GM18517 (cell line): ENCODE measurements around the gene EEF1AKMT1.

Experiments
- ATAC-seq: cut with Tn5 transposase; IDR thresholded peaks from one replicate; pipeline ENCODE4 v1.9.1; 2021; ENCODE audit warnings: mild to moderate bottlenecking, moderate library complexity; ENCODE audit not compliant: unreplicated experiment

EEF1AKMT1 gene

DNA sequence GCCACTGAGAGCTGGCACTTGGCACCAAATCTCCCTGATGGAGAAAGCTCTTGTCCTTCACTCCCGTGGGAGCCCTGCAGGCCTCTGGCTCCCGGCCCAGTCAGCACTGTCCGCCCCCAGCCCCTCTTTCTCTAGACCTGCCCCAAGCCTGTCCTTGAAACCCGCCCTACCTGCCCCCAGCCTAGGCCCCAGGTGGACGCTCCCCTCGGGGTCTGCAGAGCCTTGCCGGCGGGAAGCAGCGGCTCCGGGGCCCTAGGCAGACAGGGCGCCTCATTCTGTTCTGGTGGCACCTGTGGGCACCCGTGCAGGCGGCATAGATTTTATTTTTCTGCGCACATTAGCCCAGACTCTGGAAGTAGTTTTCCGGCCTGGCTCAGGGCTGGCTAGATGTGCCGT lies 52.7 kb downstream of the EEF1AKMT1 start:
- ATAC-seq, result no peak

DNA sequence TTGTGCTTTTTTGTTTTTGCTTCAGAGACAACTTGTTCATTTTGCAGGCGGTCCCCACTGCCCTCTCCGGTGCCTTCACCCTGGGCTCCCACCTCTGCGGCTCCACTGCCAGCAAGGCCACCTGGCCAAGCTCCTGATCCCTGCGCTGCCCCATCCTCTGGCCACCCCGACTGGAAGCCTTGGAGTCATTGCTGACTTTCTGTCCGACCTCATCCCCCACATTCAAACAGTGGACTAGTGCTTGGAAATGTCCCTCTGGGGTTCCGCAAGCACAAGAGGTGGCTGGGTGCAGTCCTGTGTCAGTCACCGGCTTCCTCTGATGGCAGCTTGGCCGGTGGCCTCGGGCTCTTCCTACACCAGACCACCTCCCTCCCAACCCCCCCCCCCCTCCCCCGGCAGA lies 53.3 kb downstream of the EEF1AKMT1 start:
- ATAC-seq, result no peak

- ATAC-seq, result no peak
Measured at GRCh38 chr13:20719783-20720182, 54.0 kb downstream of the EEF1AKMT1 start.

GRCh38 chr13:20718958-20719566 lies 54.7 kb downstream of the EEF1AKMT1 start:
- ATAC-seq, result no peak

GRCh38 chr13:20717581-20718542 lies 55.9 kb downstream of the EEF1AKMT1 start:
- no peak for ATAC-seq

DNA sequence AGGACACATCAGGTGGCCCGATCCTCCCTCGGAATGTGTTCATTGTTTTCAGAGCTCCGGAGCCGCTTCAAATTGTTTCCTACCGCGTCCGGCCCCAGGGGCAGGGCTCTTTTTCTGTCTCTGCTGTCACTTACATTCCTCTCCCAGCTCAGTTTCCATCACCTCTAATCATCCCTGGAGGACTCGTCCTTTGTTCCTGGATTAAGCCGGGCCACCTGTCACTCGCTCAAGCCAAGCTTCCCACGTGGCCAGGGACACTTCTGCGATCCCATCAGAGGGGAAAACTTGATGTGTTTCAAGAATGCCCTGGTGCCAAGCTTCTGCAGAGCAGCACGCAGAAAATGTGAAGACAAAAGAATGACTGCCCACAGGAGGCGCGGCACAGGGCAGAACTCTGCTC lies 56.8 kb downstream of the EEF1AKMT1 start:
- ATAC-seq, result no peak

- no peak for ATAC-seq
Measured at GRCh38 chr13:20715330-20715712, 58.4 kb downstream of the EEF1AKMT1 start.

DNA sequence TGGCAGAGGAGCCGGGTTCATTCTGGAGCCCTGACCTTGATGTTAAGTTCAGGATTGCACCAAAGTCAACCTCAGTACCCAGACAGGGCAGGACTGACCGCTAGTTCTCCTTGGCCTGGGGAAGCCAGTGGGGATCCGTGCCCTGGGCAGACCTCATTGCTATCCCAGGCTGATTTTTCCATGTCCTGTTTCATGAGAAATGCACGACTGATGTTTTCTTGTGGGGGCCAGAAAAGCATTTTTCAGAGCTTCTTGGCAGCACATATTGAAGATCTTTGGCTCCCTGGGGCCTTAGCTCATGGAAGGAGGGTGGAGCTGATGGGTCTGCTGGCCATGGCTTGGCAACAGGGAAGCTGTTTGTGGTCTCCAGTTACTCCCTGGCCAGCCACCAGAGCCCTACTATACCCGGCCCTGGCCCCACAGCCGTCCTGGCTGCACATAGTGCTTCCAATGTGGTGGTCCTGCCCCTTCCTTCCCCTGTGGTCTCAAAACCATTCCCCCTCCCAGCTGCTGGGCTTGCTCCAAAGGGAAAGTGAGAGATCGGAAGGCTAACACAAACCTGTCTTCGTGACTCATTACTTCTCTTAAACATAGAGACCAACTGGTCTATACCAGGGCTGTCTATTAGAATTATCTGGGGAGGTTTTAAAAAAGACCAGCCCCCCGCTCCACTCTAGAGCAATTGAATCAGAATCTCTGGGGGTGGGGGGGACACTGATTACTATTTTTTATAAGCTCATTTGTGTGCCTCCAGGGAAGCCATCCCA lies 59.0 kb downstream of the EEF1AKMT1 start:
- ATAC-seq, result no peak

- ATAC-seq, result no peak
Measured at GRCh38 chr13:20714161-20714560, 59.6 kb downstream of the EEF1AKMT1 start.

DNA sequence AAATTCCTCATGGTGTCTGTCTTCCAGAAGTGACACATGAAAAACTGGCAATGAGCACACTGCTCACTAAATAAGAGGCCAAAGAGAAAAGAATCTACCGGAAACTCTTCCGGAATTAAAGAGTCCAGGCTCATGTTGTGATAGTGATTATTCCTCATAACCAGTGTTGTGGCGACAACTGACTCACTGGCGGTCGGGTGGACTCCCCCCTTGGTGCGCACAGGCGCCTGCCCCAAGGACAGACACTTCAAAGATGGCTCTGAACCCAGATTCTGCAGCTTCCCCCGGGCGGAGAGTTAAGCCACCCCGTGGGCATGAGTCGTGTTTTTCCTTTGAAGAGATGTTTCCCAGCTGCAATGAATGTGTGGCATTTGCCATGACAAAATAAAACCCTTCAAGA lies 60.0 kb downstream of the EEF1AKMT1 start:
- no peak for ATAC-seq

DNA sequence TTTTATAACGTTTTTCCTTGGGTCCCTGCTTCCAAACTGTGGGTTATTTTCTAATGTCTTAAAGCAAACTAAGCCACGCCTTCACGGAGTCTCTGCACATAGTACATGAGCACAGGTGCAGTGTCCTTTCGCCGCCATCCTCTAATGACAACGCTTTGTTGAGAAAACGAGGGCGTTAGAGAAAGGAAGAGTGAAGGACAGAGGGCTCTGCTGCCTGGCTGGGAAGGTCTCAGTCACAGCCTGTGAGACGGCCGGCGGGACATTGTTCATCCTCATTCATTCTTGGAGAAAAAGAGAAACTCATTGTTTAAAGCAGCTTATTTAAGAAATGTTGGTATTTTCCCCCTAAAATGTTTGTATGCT lies 60.8 kb downstream of the EEF1AKMT1 start:
- ATAC-seq, result no peak

DNA sequence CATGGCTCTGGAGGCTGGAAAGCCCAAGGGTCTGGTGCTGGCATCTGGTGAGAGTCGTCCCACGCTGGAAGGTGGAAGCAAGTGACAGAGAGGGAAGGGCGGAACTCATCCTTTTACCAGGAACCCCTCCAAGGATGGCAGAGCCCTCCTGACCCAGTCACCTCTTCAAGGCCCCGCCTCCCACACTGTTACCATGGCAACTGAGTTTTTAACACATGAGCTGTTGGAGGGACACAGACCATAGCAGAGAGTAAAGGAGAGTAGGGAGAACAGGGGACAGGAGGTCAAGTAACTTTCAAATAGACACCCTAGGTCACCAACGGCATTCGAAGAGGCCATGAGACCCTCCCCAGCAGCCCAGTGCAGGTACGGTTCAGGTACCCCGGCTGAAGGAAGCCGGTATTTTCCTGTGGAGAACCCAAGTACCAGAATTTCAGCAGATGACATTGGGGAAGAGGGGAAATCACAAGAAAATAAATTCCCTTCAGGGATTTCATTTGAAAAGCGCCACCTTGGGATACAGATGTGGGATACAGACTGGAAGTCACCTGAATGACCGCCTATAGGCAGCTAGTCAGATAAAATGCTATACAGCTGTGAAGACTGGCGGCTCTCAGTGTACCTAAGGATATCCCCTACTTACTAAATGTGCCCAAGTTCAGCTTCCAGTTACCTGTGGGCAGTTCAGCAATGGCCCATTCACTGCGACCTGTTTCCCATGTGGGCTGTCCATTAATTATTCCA lies 62.3 kb downstream of the EEF1AKMT1 start:
- ATAC-seq, result no peak

DNA sequence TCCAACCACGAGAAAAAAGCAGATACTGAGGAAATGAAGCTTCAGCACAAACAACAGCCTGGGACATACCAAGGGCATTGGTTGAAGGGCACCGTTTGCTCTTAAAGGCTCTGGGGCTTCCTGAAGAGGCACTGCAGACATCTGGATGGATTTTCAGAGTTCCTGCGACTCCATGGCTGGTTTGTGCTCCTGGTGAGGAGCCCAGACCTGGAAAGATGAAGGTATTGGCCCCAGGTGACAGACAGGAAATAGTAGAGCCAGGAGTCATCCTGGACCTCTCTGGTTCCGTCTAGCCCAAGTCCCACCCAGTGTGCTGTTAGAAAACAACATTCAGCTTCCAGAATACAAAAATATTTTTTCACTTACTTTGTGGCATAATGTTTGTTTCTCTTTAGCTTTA lies 64.0 kb downstream of the EEF1AKMT1 start:
- no peak for ATAC-seq

GRCh38 chr13:20709369-20709768 lies 64.4 kb downstream of the EEF1AKMT1 start:
- no peak for ATAC-seq

DNA sequence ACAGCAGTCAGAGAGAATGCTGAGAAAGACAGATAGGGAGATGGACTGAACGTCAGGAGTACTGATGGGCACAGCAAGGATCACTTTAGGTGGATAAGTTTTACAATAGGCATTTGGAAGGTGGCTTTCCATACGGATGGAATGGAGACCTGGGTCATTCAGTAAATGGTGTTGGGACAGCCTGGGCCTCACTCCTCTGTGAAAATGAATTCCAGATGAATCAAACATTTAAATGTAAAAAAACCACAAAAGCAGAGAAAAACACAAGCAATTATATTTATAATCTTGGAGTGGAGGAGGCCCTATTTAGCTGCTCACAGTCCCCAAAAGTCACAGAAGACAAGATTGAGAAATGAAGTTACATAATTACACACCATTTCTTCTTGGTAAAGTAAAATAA lies 65.5 kb downstream of the EEF1AKMT1 start:
- ATAC-seq, result no peak

DNA sequence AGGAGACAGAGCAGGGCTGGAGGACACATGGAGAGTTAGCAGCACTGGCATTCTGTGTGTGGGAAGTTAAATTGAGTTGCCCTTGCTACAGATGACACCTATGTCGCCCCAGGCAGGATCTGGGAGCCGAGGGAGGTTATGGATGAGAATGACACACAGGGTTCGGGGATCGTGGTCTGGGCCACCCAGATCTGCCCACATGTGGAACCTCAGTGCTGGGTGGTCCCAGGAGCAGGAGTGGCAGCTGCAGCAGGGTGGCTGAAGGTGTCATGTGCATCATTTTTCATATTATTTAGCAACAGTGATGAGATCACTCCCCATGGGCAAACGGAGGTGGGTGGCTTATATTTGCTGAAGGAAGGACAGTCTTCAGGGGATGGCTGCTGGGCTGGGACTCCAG lies 67.1 kb downstream of the EEF1AKMT1 start:
- ATAC-seq, result no peak

GRCh38 chr13:20704459-20705069 lies 69.2 kb downstream of the EEF1AKMT1 start:
- ATAC-seq, result no peak

- ATAC-seq, result peak; percentile 80
Measured at GRCh38 chr13:20703780-20704458, 69.8 kb downstream of the EEF1AKMT1 start.

GRCh38 chr13:20702915-20703779 lies 70.6 kb downstream of the EEF1AKMT1 start, which contains the start of gene IL17D:
TSS of gene IL17D (plus strand) at chr13:20703699. CDS start at chr13:20704002, 303 bp downstream.
- peak; percentile 23 for ATAC-seq
